HepG2 (cell line): ENCODE results near the gene PPP1R13L. TPM values are rescaled to one million over a fixed set of nuclear protein-coding genes. Genes with fewer than 3 reads are reported as not detected.
A peak's percentile ranks its signal among the peaks of the same experiment; 100 is the strongest.

Experiments used
- ARID2 ChIP-seq: sonication (generic); formaldehyde crosslinking; IDR thresholded peaks from 2 replicates; pipeline ENCODE4 v1.8.1; 2022; ENCODE audit warnings: mild to moderate bottlenecking, missing genetic modification reagents, borderline replicate concordance
- HMG20B ChIP-seq: conservative IDR thresholded peaks from 2 replicates; pipeline ENCODE4 v1.6.1; 2016; ENCODE audit warnings: missing genetic modification reagents, missing compliant biosample characterization
- MED13 ChIP-seq: sonication (generic); formaldehyde crosslinking; IDR thresholded peaks from 2 replicates; pipeline ENCODE4 v1.5.0; 2020; ENCODE audit warnings: missing genetic modification reagents
- MXD1 ChIP-seq: sonication (generic); formaldehyde crosslinking; IDR thresholded peaks from 2 replicates; pipeline ENCODE4 v1.4.0; 2020; ENCODE audit warnings: mild to moderate bottlenecking, missing genetic modification reagents
- NFYB ChIP-seq: sonication (generic); formaldehyde crosslinking; IDR thresholded peaks from 2 replicates; pipeline ENCODE4 v1.4.0; 2020; ENCODE audit warnings: missing genetic modification reagents
- RFXANK ChIP-seq: IDR thresholded peaks from 2 replicates; pipeline ENCODE4 v1.6.1; 2016
- ZBTB42 ChIP-seq: sonication (generic); formaldehyde crosslinking; IDR thresholded peaks from 2 replicates; pipeline ENCODE4 v1.5.0; 2020; ENCODE audit warnings: mild to moderate bottlenecking, missing genetic modification reagents
- ZIK1 ChIP-seq: sonication (generic); formaldehyde crosslinking; IDR thresholded peaks from 2 replicates; pipeline ENCODE4 v1.5.0; 2020; ENCODE audit warnings: mild to moderate bottlenecking, low read depth, missing genetic modification reagents, borderline replicate concordance
- ZNF580 ChIP-seq: IDR thresholded peaks from 2 replicates; pipeline ENCODE4 v1.6.1; 2016; ENCODE audit warnings: low read depth, borderline replicate concordance
- ZNF589 ChIP-seq: sonication (generic); formaldehyde crosslinking; conservative IDR thresholded peaks from 2 replicates; pipeline ENCODE4 v1.8.0; 2022; ENCODE audit warnings: mild to moderate bottlenecking, moderate library complexity, missing genetic modification reagents
- ZNF709 ChIP-seq: sonication (generic); formaldehyde crosslinking; IDR thresholded peaks from 2 replicates; pipeline ENCODE4 v1.5.0; 2020; ENCODE audit warnings: mild to moderate bottlenecking, missing genetic modification reagents
- ZSCAN5A ChIP-seq: sonication (generic); formaldehyde crosslinking; IDR thresholded peaks from 2 replicates; pipeline ENCODE4 v1.8.0; 2022; ENCODE audit warnings: mild to moderate bottlenecking, missing genetic modification reagents, borderline replicate concordance
- polyA plus RNA-seq, 8 experiments: library from polyadenylated mRNA; depleted of rRNA in 3 of 8; stranded (reverse) in 7 of 8; unstranded in 1 of 8; fragments of >200 nt; fragmentation: Illumina TruSeq in 4 of 8; extraction: Trizol in 4 of 8; gene quantifications; 2 replicates each; pipeline versions ENCODE4 v1.2.1 to v1.2.3, GENCODE V29; 2011 to 2016; ENCODE audit warnings: low read depth in 4 of 8, missing spikeins in 1 of 8, mixed read lengths in 1 of 8; ENCODE audit not compliant: insufficient read depth in 1 of 8
- total RNA-seq, 5 experiments: library from RNA; depleted of rRNA; stranded (reverse); fragments of >200 nt; fragmentation: Illumina TruSeq; extraction: Trizol; gene quantifications; 2 replicates each; pipeline ENCODE4 v1.2.3, GENCODE V29; 2016; ENCODE audit warnings: low read depth in 1 of 5
- TF ChIP-seq, protein P1 (sequence below): sonication (generic); formaldehyde crosslinking; IDR thresholded peaks from 2 replicates; pipeline ENCODE4 v1.4.0; 2020; ENCODE audit warnings: low read depth, missing genetic modification reagents
- TF ChIP-seq, protein P2 (sequence below): sonication (generic); formaldehyde crosslinking; IDR thresholded peaks from 2 replicates; pipeline ENCODE4 v1.4.0; 2020; ENCODE audit warnings: mild to moderate bottlenecking, missing genetic modification reagents
- TF ChIP-seq, protein P3 (sequence below): conservative IDR thresholded peaks from 2 replicates; pipeline ENCODE4 v1.6.1; 2018; ENCODE audit warnings: missing genetic modification reagents
- TF ChIP-seq, protein P4 (sequence below): sonication (generic); formaldehyde crosslinking; IDR thresholded peaks from 2 replicates; pipeline ENCODE4 v1.8.1; 2023; ENCODE audit warnings: mild to moderate bottlenecking, moderate library complexity, missing genetic modification reagents

PPP1R13L gene
- total and polyA plus RNA-seq, 2 of the 13 experiments (the other 11 are each of a cell fraction or from before 2014, with no cell fraction given) = 1.3 to 6.6 TPM

- TF ChIP-seq ZNF580 (CRISPR knock-in tag) = 0 out of 2 replicates have a peak, but pooled peaks have one; percentile 18
- no peak for TF ChIP-seq ZBTB42 (CRISPR knock-in tag)
- TF ChIP-seq ZIK1 = 0 out of 2 replicates have a peak, but pooled peaks have one; percentile 32
- TF ChIP-seq RFXANK (CRISPR knock-in tag) = no peak
- TF ChIP-seq ARID2 (CRISPR knock-in tag) = peak; percentile 63; the same call in 1 of the 2 replicates
- TF ChIP-seq ZNF589 (CRISPR knock-in tag) = peak; percentile 64
- TF ChIP-seq MXD1 (CRISPR knock-in tag) = peak; percentile 98; the same call in 1 of the 2 replicates
- TF ChIP-seq, protein P1, sequence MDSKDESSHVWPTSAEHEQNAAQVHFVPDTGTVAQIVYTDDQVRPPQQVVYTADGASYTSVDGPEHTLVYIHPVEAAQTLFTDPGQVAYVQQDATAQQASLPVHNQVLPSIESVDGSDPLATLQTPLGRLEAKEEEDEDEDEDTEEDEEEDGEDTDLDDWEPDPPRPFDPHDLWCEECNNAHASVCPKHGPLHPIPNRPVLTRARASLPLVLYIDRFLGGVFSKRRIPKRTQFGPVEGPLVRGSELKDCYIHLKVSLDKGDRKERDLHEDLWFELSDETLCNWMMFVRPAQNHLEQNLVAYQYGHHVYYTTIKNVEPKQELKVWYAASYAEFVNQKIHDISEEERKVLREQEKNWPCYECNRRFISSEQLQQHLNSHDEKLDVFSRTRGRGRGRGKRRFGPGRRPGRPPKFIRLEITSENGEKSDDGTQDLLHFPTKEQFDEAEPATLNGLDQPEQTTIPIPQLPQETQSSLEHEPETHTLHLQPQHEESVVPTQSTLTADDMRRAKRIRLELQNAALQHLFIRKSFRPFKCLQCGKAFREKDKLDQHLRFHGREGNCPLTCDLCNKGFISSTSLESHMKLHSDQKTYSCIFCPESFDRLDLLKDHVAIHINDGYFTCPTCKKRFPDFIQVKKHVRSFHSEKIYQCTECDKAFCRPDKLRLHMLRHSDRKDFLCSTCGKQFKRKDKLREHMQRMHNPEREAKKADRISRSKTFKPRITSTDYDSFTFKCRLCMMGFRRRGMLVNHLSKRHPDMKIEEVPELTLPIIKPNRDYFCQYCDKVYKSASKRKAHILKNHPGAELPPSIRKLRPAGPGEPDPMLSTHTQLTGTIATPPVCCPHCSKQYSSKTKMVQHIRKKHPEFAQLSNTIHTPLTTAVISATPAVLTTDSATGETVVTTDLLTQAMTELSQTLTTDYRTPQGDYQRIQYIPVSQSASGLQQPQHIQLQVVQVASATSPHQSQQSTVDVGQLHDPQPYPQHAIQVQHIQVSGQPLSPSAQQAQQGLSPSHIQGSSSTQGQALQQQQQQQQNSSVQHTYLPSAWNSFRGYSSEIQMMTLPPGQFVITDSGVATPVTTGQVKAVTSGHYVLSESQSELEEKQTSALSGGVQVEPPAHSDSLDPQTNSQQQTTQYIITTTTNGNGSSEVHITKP (CRISPR knock-in tag) = peak; percentile 100
- TF ChIP-seq ZNF709 (CRISPR knock-in tag) = 0 out of 2 replicates have a peak, but pooled peaks have one; percentile 38
- no peak for TF ChIP-seq HMG20B (CRISPR knock-in tag)
- no peak for TF ChIP-seq MED13
- TF ChIP-seq, protein P2, sequence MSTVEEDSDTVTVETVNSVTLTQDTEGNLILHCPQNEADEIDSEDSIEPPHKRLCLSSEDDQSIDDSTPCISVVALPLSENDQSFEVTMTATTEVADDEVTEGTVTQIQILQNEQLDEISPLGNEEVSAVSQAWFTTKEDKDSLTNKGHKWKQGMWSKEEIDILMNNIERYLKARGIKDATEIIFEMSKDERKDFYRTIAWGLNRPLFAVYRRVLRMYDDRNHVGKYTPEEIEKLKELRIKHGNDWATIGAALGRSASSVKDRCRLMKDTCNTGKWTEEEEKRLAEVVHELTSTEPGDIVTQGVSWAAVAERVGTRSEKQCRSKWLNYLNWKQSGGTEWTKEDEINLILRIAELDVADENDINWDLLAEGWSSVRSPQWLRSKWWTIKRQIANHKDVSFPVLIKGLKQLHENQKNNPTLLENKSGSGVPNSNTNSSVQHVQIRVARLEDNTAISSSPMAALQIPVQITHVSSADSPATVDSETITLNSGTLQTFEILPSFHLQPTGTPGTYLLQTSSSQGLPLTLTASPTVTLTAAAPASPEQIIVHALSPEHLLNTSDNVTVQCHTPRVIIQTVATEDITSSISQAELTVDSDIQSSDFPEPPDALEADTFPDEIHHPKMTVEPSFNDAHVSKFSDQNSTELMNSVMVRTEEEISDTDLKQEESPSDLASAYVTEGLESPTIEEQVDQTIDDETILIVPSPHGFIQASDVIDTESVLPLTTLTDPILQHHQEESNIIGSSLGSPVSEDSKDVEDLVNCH (CRISPR knock-in tag) = 0 out of 2 replicates have a peak, but pooled peaks have one; percentile 76
- TF ChIP-seq, protein P3, sequence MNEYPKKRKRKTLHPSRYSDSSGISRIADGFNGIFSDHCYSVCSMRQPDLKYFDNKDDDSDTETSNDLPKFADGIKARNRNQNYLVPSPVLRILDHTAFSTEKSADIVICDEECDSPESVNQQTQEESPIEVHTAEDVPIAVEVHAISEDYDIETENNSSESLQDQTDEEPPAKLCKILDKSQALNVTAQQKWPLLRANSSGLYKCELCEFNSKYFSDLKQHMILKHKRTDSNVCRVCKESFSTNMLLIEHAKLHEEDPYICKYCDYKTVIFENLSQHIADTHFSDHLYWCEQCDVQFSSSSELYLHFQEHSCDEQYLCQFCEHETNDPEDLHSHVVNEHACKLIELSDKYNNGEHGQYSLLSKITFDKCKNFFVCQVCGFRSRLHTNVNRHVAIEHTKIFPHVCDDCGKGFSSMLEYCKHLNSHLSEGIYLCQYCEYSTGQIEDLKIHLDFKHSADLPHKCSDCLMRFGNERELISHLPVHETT (CRISPR knock-in tag) = 0 out of 2 replicates have a peak, but pooled peaks have one; percentile 25
- TF ChIP-seq, protein P4, sequence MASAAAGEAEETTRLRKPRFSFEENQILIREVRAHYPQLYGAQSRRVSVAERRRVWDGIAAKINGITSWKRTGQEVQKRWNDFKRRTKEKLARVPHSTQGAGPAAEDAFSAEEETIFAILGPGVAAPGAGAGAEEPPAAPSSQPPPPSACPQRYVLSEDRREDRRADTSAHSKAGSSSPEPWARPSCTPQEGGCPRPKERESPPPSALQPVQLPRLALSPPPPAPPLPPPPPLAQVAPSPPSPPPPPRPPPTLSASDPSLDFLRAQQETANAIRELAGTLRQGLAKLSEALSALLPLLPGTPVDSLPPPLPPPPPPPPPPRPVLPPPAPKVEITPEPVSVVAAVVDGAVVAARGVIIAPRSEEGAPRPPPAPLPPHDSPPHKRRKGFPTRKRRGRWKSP = 0 out of 2 replicates have a peak, but pooled peaks have one; percentile 33
- 0 out of 2 replicates have a peak, but pooled peaks have one; percentile 26 for TF ChIP-seq ZSCAN5A (CRISPR knock-in tag)
- peak; percentile 23; the same call in 1 of the 2 replicates for TF ChIP-seq NFYB (CRISPR knock-in tag)
Observed at GRCh38 chr19:45406226-45407090, 1.6 kb upstream of the PPP1R13L start, which contains the start of gene POLR1G (continued).
